H1 (cell line): ENCODE data around the gene MTFR1L. TPM values are rescaled to one million over a fixed set of nuclear protein-coding genes. Genes with fewer than 3 reads are reported as not detected.

ENCODE experiments used
- CTCF ChIA-PET: fragments of 300-600 bp; sonication (Branson Sonifier 250); formaldehyde crosslinking; loops from one replicate; lab custom pipeline; 2021; ENCODE audit not compliant: partially characterized antibody; lab: Charles Lee
- POLR2A ChIA-PET: fragments of 300-600 bp; sonication (Branson Sonifier 250); formaldehyde crosslinking; loops from one replicate; lab custom pipeline; 2021; ENCODE audit warnings: inconsistent platforms; ENCODE audit not compliant: partially characterized antibody; lab: Charles Lee
- DNase-seq, 2 experiments: peaks; one replicate each; pipeline versions ENCODE4 v3.0.0 to v3.0.0-alpha.2; 2010 to 2022; ENCODE audit warnings: low spot score in 2 of 2, low read depth in 1 of 2, mixed read lengths in 1 of 2
- FAIRE-seq: peaks from 2 replicates; lab custom pipeline; 2011; peaks lifted over from hg19 to GRCh38; lab: Jason Lieb, UNC
- H2AFZ ChIP-seq: 2 replicates; pipeline ENCODE4 v1.8.1; 2012; ENCODE audit warnings: low read length, inconsistent platforms
- H2AK5ac ChIP-seq: 2 replicates; pipeline ENCODE4 v1.6.1; 2013; ENCODE audit warnings: low read depth, low read length
- H2BK120ac ChIP-seq: replicated peaks from 2 replicates; pipeline ENCODE3; 2013; ENCODE audit warnings: low read depth, low read length, inconsistent platforms
- H2BK12ac ChIP-seq: 2 replicates; pipeline ENCODE4 v1.6.1; 2013; ENCODE audit warnings: low read depth, low read length
- H2BK15ac ChIP-seq: 2 replicates; pipeline ENCODE4 v1.6.1; 2013; ENCODE audit warnings: low read length
- H2BK20ac ChIP-seq: 2 replicates; pipeline ENCODE4 v1.6.1; 2013; ENCODE audit warnings: low read length
- H2BK5ac ChIP-seq: 2 replicates; pipeline ENCODE4 v1.6.1; 2013; ENCODE audit warnings: low read depth, low read length
- H3K14ac ChIP-seq: 2 replicates; pipeline ENCODE4 v1.6.1; 2013; ENCODE audit warnings: inconsistent platforms; ENCODE audit not compliant: insufficient read length
- H3K18ac ChIP-seq: 2 replicates; pipeline ENCODE4 v1.6.1; 2013; ENCODE audit warnings: low read length; ENCODE audit errors: extremely low read depth
- H3K23ac ChIP-seq: 2 replicates; pipeline ENCODE4 v1.6.1; 2013; ENCODE audit warnings: inconsistent platforms; ENCODE audit not compliant: insufficient read length
- H3K23me2 ChIP-seq: 2 replicates; pipeline ENCODE4 v1.6.1; 2013; ENCODE audit warnings: low read depth, low read length
- H3K27ac ChIP-seq: 2 replicates; pipeline ENCODE4 v1.6.1; 2011; ENCODE audit warnings: low read depth, low read length, inconsistent platforms
- H3K27me3 ChIP-seq, 4 experiments: replicated peaks in 1 of 4; 1 replicate in 1 of 4; 2 replicates in 3 of 4; pipeline versions ENCODE4 v1.6.1 to v1.8.1; 2011 to 2013; ENCODE audit warnings: low read length in 3 of 4, mild to moderate bottlenecking in 3 of 4, inconsistent platforms in 2 of 4, mixed read lengths in 2 of 4, moderate library complexity in 1 of 4; ENCODE audit not compliant: control insufficient read depth in 3 of 4, insufficient read depth in 3 of 4; ENCODE audit errors: extremely low read depth in 1 of 4
- H3K36me3 ChIP-seq, 4 experiments: 2 replicates each; pipeline versions ENCODE4 v1.6.1 to v1.8.1; 2011 to 2013; ENCODE audit warnings: mild to moderate bottlenecking in 4 of 4, low read length in 3 of 4, moderate library complexity in 2 of 4, control low read depth in 1 of 4, inconsistent platforms in 1 of 4; ENCODE audit not compliant: insufficient read depth in 4 of 4, control insufficient read depth in 2 of 4
- H3K4ac ChIP-seq: replicated peaks from 2 replicates; pipeline ENCODE3; 2013; ENCODE audit warnings: low read length, low read depth, mixed read lengths, inconsistent platforms; ENCODE audit not compliant: insufficient read length
- H3K4me1 ChIP-seq, 4 experiments: replicated peaks in 1 of 4; 1 replicate in 1 of 4; 2 replicates in 3 of 4; pipeline versions ENCODE4 v1.6.1 to v1.8.1; 2011 to 2013; ENCODE audit warnings: low read length in 3 of 4, inconsistent platforms in 2 of 4, mixed read lengths in 1 of 4; ENCODE audit not compliant: insufficient read depth in 4 of 4, control insufficient read depth in 3 of 4
- H3K4me2 ChIP-seq, 2 experiments: 2 replicates each; pipeline versions ENCODE4 v1.6.1 to v1.8.1; 2011 to 2013; ENCODE audit warnings: low read depth in 2 of 2, low read length in 2 of 2, control low read depth in 1 of 2, inconsistent platforms in 1 of 2, mild to moderate bottlenecking in 1 of 2; ENCODE audit not compliant: insufficient read depth in 1 of 2
- H3K4me3 ChIP-seq, 4 experiments: fragments of 200-600, 300-600 bp in 1 of 4; sonication (generic), shearing (Covaris generic), sonication (Bioruptor Twin) in 1 of 4; 2 replicates each; pipeline versions ENCODE4 v1.5.1 to v1.8.1; 2011 to 2016; ENCODE audit warnings: low read length in 4 of 4, low read depth in 3 of 4, control low read depth in 2 of 4, inconsistent platforms in 2 of 4, mild to moderate bottlenecking in 2 of 4, mixed read lengths in 1 of 4, moderate library complexity in 1 of 4; ENCODE audit not compliant: insufficient read depth in 2 of 4; ENCODE audit errors: extremely low read depth in 1 of 4
- H3K56ac ChIP-seq: replicated peaks from 2 replicates; pipeline ENCODE3; 2013; ENCODE audit warnings: low read depth, mild to moderate bottlenecking, mixed read lengths, low read length, inconsistent platforms; ENCODE audit not compliant: insufficient read length
- H3K79me1 ChIP-seq: 2 replicates; pipeline ENCODE4 v1.6.1; 2013; ENCODE audit warnings: low read depth, low read length, control low read depth
- H3K79me2 ChIP-seq, 2 experiments: 2 replicates each; pipeline versions ENCODE4 v1.6.1 to v1.8.1; 2012 to 2013; ENCODE audit warnings: low read length in 2 of 2, mild to moderate bottlenecking in 2 of 2, inconsistent platforms in 1 of 2; ENCODE audit not compliant: insufficient read depth in 2 of 2, control insufficient read depth in 1 of 2
- H3K9ac ChIP-seq, 4 experiments: replicated peaks in 1 of 4; 1 replicate in 1 of 4; 2 replicates in 3 of 4; pipeline versions ENCODE4 v1.6.1 to v1.8.1; 2011 to 2013; ENCODE audit warnings: low read depth in 3 of 4, low read length in 3 of 4, control low read depth in 2 of 4, mild to moderate bottlenecking in 2 of 4, moderate library complexity in 2 of 4, inconsistent platforms in 1 of 4; ENCODE audit errors: extremely low read depth in 1 of 4
- H3K9me3 ChIP-seq, 2 experiments: 2 replicates each; pipeline versions ENCODE4 v1.6.1 to v1.8.1; 2012 to 2013; ENCODE audit warnings: mild to moderate bottlenecking in 2 of 2, moderate library complexity in 2 of 2, control low read depth in 1 of 2, inconsistent platforms in 1 of 2, low read depth in 1 of 2, low read length in 1 of 2, mixed read lengths in 1 of 2; ENCODE audit not compliant: insufficient read depth in 2 of 2
- H4K20me1 ChIP-seq, 2 experiments: replicated peaks in 1 of 2; 2 replicates each; pipeline versions ENCODE3 to v1.8.1; 2011 to 2013; ENCODE audit warnings: inconsistent platforms in 2 of 2, low read length in 2 of 2, mild to moderate bottlenecking in 1 of 2; ENCODE audit not compliant: insufficient read depth in 2 of 2, control insufficient read depth in 1 of 2
- H4K5ac ChIP-seq: 2 replicates; pipeline ENCODE4 v1.6.1; 2013; ENCODE audit warnings: low read length, low read depth, mixed read lengths, inconsistent platforms; ENCODE audit not compliant: insufficient read length
- H4K8ac ChIP-seq: 2 replicates; pipeline ENCODE4 v1.8.0; 2013; ENCODE audit warnings: mild to moderate bottlenecking, moderate library complexity, low read length, inconsistent platforms; ENCODE audit not compliant: insufficient read depth; ENCODE audit errors: extremely low read depth
- H4K91ac ChIP-seq: replicated peaks from 2 replicates; pipeline ENCODE3; 2013; ENCODE audit warnings: low read length, mixed read lengths, inconsistent platforms; ENCODE audit not compliant: insufficient read length
- BACH1 ChIP-seq: IDR thresholded peaks from 2 replicates; pipeline ENCODE4 v1.6.1; 2012; ENCODE audit warnings: low read length, improper control_type of control experiment
- HDAC6 ChIP-seq: IDR thresholded peaks from one replicate; pipeline ENCODE4 v1.7.1; 2012; ENCODE audit warnings: low read depth, mild to moderate bottlenecking, inconsistent platforms, low read length, moderate library complexity
- RBBP5 ChIP-seq: IDR thresholded peaks from 2 replicates; pipeline ENCODE4 v1.7.1; 2012; ENCODE audit warnings: low read depth, mild to moderate bottlenecking, inconsistent platforms, low read length, moderate library complexity, borderline replicate concordance
- WGBS, 2 experiments: shearing (Covaris generic) in 1 of 2; methylation state at CpG; one replicate each; pipeline versions ENCODE4 v1.1.6 to v1.1.7; 2013 to 2015; ENCODE audit warnings: low lambda C conversion rate in 2 of 2, mixed read lengths in 2 of 2, inconsistent platforms in 1 of 2, low coverage in 1 of 2, missing lambda C conversion rate in 1 of 2; ENCODE audit not compliant: insufficient replicate concordance in 2 of 2, insufficient coverage in 1 of 2, insufficient read length in 1 of 2; ENCODE audit errors: extremely low coverage in 1 of 2, missing lambda C conversion rate in 1 of 2; 5-methylcytosine and 5-hydroxymethylcytosine counted together
- polyA plus RNA-seq, 7 experiments: library from polyadenylated mRNA; depleted of rRNA in 3 of 7; stranded (reverse) in 5 of 7; unstranded in 2 of 7; fragments of >200 nt in 5 of 7; fragments of 200-250 nt in 2 of 7; gene quantifications; 1 replicate in 5 of 7; 2 replicates in 1 of 7; 4 replicates in 1 of 7; pipeline versions ENCODE4 v1.2.1 to v1.2.3, GENCODE V29; 2011 to 2013; ENCODE audit warnings: missing spikeins in 2 of 7, mixed read lengths in 2 of 7
- total RNA-seq: library from RNA; stranded (reverse); fragmentation: NEBNext Ultra II Directional; extraction: Animal tissue kit (Norgen Biotek cat#: 25700); gene quantifications from 2 replicates; pipeline ENCODE4 v1.2.1, GENCODE V29; 2021

Gene MTFR1L
- total and polyA plus RNA-seq, 2 of the 8 experiments (the other 6 are each of a cell fraction or from before 2014, with no cell fraction given): 20.8 to 23.1 TPM

DNA sequence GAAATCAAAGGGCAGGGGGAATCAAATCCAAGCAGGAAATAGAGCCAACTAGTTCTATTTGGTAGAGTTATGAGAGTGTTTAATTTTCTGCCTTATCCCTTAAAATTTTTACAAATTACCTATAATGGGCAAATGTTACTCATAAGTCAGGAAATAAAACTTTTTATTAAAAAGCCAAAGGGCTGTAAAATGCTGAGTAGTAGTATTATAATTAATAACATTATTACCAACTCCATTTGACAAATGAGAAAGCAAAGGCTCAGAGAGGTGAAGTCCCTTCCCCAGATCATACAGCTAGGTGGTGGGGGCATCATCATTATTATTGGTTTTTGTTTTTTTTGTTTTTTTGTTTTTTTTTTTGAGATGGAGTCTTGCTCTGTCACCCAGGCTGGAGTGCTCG, 16.4 kb upstream of the MTFR1L start:
- Histone ChIP-seq H3K27ac (no peak overlapping the region), H3K56ac (no peak overlapping the region), H4K91ac (no peak overlapping the region), H4K20me1 (peaks cover 0 to 8% of the 10 kb centered on the region in 2 experiments), H3K79me2 (no peaks in the 10 kb centered on the region), H3K18ac (no peak overlapping the region), H2BK120ac (no peak overlapping the region), H3K23me2 (peaks cover 9% of the 10 kb centered on the region; the same call in 1 of the 2 replicates), H2AK5ac (no peak overlapping the region), H2BK15ac (no peak overlapping the region), H3K9ac (no peak overlapping the region), H3K4me1 (peaks cover 2 to 9% (median 7%) of the 10 kb centered on the region in 4 experiments; a peak in 6 of 7 replicates), H2BK12ac (no peak overlapping the region), H2BK20ac (no peak overlapping the region), H3K4me2 (no peak overlapping the region), H2BK5ac (no peak overlapping the region), H3K4ac (no peak overlapping the region), H3K14ac (no peak overlapping the region), H4K8ac (no peak overlapping the region), H3K4me3 (no peak overlapping the region), H3K23ac (no peak overlapping the region), H3K27me3 (peaks cover 0 to 2% (median under 1%) of the 10 kb centered on the region in 4 experiments; a peak in 3 of 7 replicates), H2AFZ (no peak overlapping the region), H3K9me3 (no peaks in the 10 kb centered on the region), H4K5ac (no peak overlapping the region), H3K36me3 (peaks cover 0 to 4% (median 3%) of the 10 kb centered on the region in 4 experiments; a peak in 4 of 8 replicates), H3K79me1 (no peaks in the 10 kb centered on the region; the same call in 1 of the 2 replicates)
- POLR2A ChIA-PET: no interaction called here
- CTCF ChIA-PET: interaction anchor here (0.7 to 8.3 kb wide), 8 partner anchors 7 to 231 kb away, joined by 3 to 83 read pairs (median 4); no protein-coding TSS in a partner anchor
- FAIRE-seq (no peak), DNase-seq (no peak)
- TF ChIP-seq RBBP5 (no peak), BACH1 (no peak), HDAC6 (no peak)
- 71% methylated on average over 1 of the region's 1 CpG; no CpG with 5 or more reads in 1 of the 2 experiments for WGBS, 2 experiments
